H9 (cell line): Measurements from ENCODE around the gene SIGLEC11. TPM values are rescaled to one million over a fixed set of nuclear protein-coding genes. Genes with fewer than 3 reads are reported as not detected.

Experiments
- DNase-seq: peaks from one replicate; pipeline ENCODE4 v3.0.0-alpha.2; 2017
- H2AFZ ChIP-seq: one replicate; pipeline ENCODE4 v1.6.1; 2013; ENCODE audit warnings: mild to moderate bottlenecking, low read length, control low read depth, moderate library complexity
- H2AK5ac ChIP-seq: 2 replicates; pipeline ENCODE4 v1.6.1; 2013; ENCODE audit warnings: low read length, control low read depth, mixed read lengths; ENCODE audit not compliant: insufficient read length
- H2BK120ac ChIP-seq: one replicate; pipeline ENCODE4 v1.6.1; 2013; ENCODE audit warnings: low read depth, mild to moderate bottlenecking, low read length, control low read depth, inconsistent platforms; ENCODE audit not compliant: poor library complexity, severe bottlenecking
- H2BK12ac ChIP-seq: 2 replicates; pipeline ENCODE4 v1.6.1; 2013; ENCODE audit warnings: low read length, control low read depth, mixed read lengths, low read depth; ENCODE audit not compliant: insufficient read length
- H2BK15ac ChIP-seq: 2 replicates; pipeline ENCODE4 v1.6.1; 2013; ENCODE audit warnings: low read depth, low read length, control low read depth
- H2BK20ac ChIP-seq: one replicate; pipeline ENCODE4 v1.6.1; 2013; ENCODE audit warnings: low read depth, mild to moderate bottlenecking, low read length, control low read depth, inconsistent platforms; ENCODE audit not compliant: poor library complexity, severe bottlenecking
- H2BK5ac ChIP-seq: 2 replicates; pipeline ENCODE4 v1.6.1; 2013; ENCODE audit warnings: low read length, control low read depth, mixed read lengths; ENCODE audit not compliant: insufficient read length
- H3K14ac ChIP-seq: 2 replicates; pipeline ENCODE4 v1.6.1; 2013; ENCODE audit warnings: low read length, control low read depth; ENCODE audit not compliant: insufficient read depth
- H3K18ac ChIP-seq: 2 replicates; pipeline ENCODE4 v1.6.1; 2013; ENCODE audit warnings: low read depth, mild to moderate bottlenecking, mixed read lengths, low read length, control low read depth; ENCODE audit not compliant: insufficient read length
- H3K23ac ChIP-seq: 2 replicates; pipeline ENCODE4 v1.6.1; 2013; ENCODE audit warnings: low read length, control low read depth, mixed read lengths, low read depth; ENCODE audit not compliant: insufficient read length
- H3K23me2 ChIP-seq: 2 replicates; pipeline ENCODE4 v1.6.1; 2013; ENCODE audit warnings: low read depth, mild to moderate bottlenecking, mixed read lengths, low read length, control low read depth; ENCODE audit not compliant: insufficient read length, poor library complexity, severe bottlenecking
- H3K27ac ChIP-seq: 2 replicates; pipeline ENCODE4 v1.5.1; 2013; ENCODE audit warnings: low read length, control low read depth, mixed read lengths, low read depth; ENCODE audit not compliant: insufficient read length
- H3K27me3 ChIP-seq: 2 replicates; pipeline ENCODE4 v1.6.1; 2013; ENCODE audit warnings: low read length, control low read depth, inconsistent platforms; ENCODE audit not compliant: insufficient read depth
- H3K4ac ChIP-seq: 2 replicates; pipeline ENCODE4 v1.6.1; 2013; ENCODE audit warnings: low read depth, mild to moderate bottlenecking, control low read depth, inconsistent platforms, low read length, moderate library complexity
- H3K4me1 ChIP-seq: 2 replicates; pipeline ENCODE4 v1.6.1; 2013; ENCODE audit warnings: low read length, control low read depth, inconsistent platforms; ENCODE audit not compliant: insufficient read depth
- H3K4me2 ChIP-seq: 2 replicates; pipeline ENCODE4 v1.6.1; 2013; ENCODE audit warnings: low read length, control low read depth, mixed read lengths; ENCODE audit not compliant: insufficient read length, insufficient read depth
- H3K56ac ChIP-seq: 2 replicates; pipeline ENCODE4 v1.6.1; 2013; ENCODE audit warnings: low read depth, mild to moderate bottlenecking, mixed read lengths, low read length, control low read depth; ENCODE audit not compliant: insufficient read length
- H3K79me1 ChIP-seq: 2 replicates; pipeline ENCODE4 v1.6.1; 2013; ENCODE audit warnings: low read depth, mild to moderate bottlenecking, moderate library complexity, low read length, control low read depth, inconsistent platforms; ENCODE audit not compliant: insufficient read depth, poor library complexity, severe bottlenecking
- H3K79me2 ChIP-seq: 2 replicates; pipeline ENCODE4 v1.6.1; 2013; ENCODE audit warnings: low read length, control low read depth, inconsistent platforms; ENCODE audit not compliant: insufficient read depth
- H3K9ac ChIP-seq: 2 replicates; pipeline ENCODE4 v1.6.1; 2013; ENCODE audit warnings: low read length, control low read depth, mixed read lengths; ENCODE audit not compliant: insufficient read length; ENCODE audit errors: extremely low read depth
- H3K9me3 ChIP-seq: one replicate; pipeline ENCODE4 v1.6.1; 2013; ENCODE audit warnings: low read depth, low read length, inconsistent platforms; ENCODE audit not compliant: control insufficient read depth
- H3T11ph ChIP-seq: one replicate; pipeline ENCODE4 v1.6.1; 2013; ENCODE audit warnings: mild to moderate bottlenecking, low read length, control low read depth, inconsistent platforms
- H4K20me1 ChIP-seq: one replicate; pipeline ENCODE4 v1.6.1; 2013; ENCODE audit not compliant: control insufficient read depth, insufficient read length, insufficient read depth
- H4K5ac ChIP-seq: 2 replicates; pipeline ENCODE4 v1.6.1; 2013; ENCODE audit warnings: low read depth, mild to moderate bottlenecking, mixed read lengths, low read length, control low read depth; ENCODE audit not compliant: insufficient read length
- H4K8ac ChIP-seq: replicated peaks from 2 replicates; pipeline ENCODE4 v1.6.1; 2013; ENCODE audit warnings: low read length, control low read depth, mixed read lengths, low read depth; ENCODE audit not compliant: insufficient read length
- H4K91ac ChIP-seq: 2 replicates; pipeline ENCODE4 v1.6.1; 2013; ENCODE audit warnings: low read depth, mild to moderate bottlenecking, moderate library complexity, mixed read lengths, low read length, control low read depth; ENCODE audit not compliant: insufficient read length
- H3K27ac Mint-ChIP-seq, 3 experiments: 2 replicates in 2 of 3; 3 replicates in 1 of 3; pipeline ENCODE4 v1.8.0; 2020 to 2021; ENCODE audit warnings: mixed read lengths in 3 of 3, mild to moderate bottlenecking in 1 of 3, moderate library complexity in 1 of 3
- H3K27me3 Mint-ChIP-seq: 2 replicates; pipeline ENCODE4 v1.8.0; 2021; ENCODE audit warnings: low read depth, mild to moderate bottlenecking, moderate library complexity, mixed read lengths
- H3K36me3 Mint-ChIP-seq, 3 experiments: 2 replicates in 2 of 3; 3 replicates in 1 of 3; pipeline ENCODE4 v1.8.0; 2020 to 2021; ENCODE audit warnings: low read depth in 3 of 3, mixed read lengths in 3 of 3; ENCODE audit not compliant: insufficient read depth in 1 of 3
- H3K4me1 Mint-ChIP-seq, 2 experiments: 2 replicates each; pipeline ENCODE4 v1.8.0; 2020; ENCODE audit warnings: mixed read lengths in 2 of 2
- H3K4me3 Mint-ChIP-seq, 2 experiments: 2 replicates in 1 of 2; 3 replicates in 1 of 2; pipeline ENCODE4 v1.8.0; 2020 to 2021; ENCODE audit warnings: mild to moderate bottlenecking in 2 of 2, mixed read lengths in 2 of 2, moderate library complexity in 1 of 2
- H3K9me3 Mint-ChIP-seq, 2 experiments: 2 replicates in 1 of 2; 3 replicates in 1 of 2; pipeline ENCODE4 v1.8.0; 2020; ENCODE audit warnings: mild to moderate bottlenecking in 2 of 2, mixed read lengths in 2 of 2, moderate library complexity in 1 of 2
- WGBS: extraction: QIAGEN DNeasy Blood & Tissue Kit; methylation state at CpG from one replicate; pipeline ENCODE4 v1.1.7; 2013; ENCODE audit warnings: missing lambda C conversion rate, low lambda C conversion rate, mixed read lengths; ENCODE audit not compliant: insufficient read length; ENCODE audit errors: extremely low coverage; 5-methylcytosine and 5-hydroxymethylcytosine counted together
- total RNA-seq: library from RNA; stranded (reverse); gene quantifications from 2 replicates; pipeline ENCODE4 v1.2.1, GENCODE V29; 2021
- TF ChIP-seq, protein P1 (sequence below): fragments of 200-600 bp; sonication (generic); conservative IDR thresholded peaks from 3 replicates; pipeline ENCODE4 v1.8.0; 2021; ENCODE audit warnings: antibody characterized with exemption, mild to moderate bottlenecking

Gene SIGLEC11
- total RNA-seq, 1 experiment from 2014 or later = not detected

DNA sequence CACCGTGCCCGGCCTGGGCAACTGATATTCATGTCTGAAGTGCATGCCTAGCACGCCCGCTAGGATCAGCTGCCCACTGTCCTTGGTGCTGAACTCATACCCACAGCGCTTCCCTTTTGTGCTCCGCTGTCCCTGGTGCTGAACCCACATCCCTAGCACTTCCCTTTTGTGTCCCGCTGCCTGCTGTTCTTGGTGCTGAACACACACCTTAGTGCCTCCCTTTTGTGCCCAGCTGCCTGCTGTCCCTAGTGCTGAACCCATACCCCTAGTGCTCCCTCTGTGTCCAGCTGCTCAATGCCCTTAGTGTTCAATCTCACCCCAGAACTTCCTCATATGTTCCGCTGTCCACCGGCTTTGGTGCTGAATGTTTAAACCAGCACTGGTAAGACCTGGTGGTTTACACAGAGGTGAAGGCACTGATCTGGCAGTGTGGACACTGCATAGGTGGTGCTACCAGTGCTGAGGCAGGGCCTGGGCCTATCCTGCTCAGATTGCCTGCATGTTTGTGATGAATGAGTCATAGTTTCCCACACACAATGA, 26.3 kb upstream of the SIGLEC11 start:
- Histone ChIP-seq H3K23me2 (no peaks in the 10 kb centered on the region), H2BK12ac (no peak overlapping the region), H4K8ac (no peak overlapping the region), H3K9me3 (no peaks in the 10 kb centered on the region), H3T11ph (no peak overlapping the region), H2BK5ac (no peak overlapping the region), H4K5ac (no peak overlapping the region), H3K4ac (no peak overlapping the region), H3K27ac (no peak overlapping the region), H2BK15ac (no peak overlapping the region), H3K18ac (no peak overlapping the region), H3K79me2 (no peaks in the 10 kb centered on the region), H3K9ac (no peak overlapping the region), H3K14ac (no peak overlapping the region), H3K4me1 (no peaks in the 10 kb centered on the region), H2AK5ac (no peak overlapping the region), H3K4me2 (no peak overlapping the region), H2BK20ac (no peak overlapping the region), H2BK120ac (no peak overlapping the region), H2AFZ (no peak overlapping the region), H3K79me1 (no peaks in the 10 kb centered on the region), H4K20me1 (peaks cover 2% of the 10 kb centered on the region), H3K27me3 (no peaks in the 10 kb centered on the region), H3K23ac (no peak overlapping the region), H4K91ac (no peak overlapping the region), H3K56ac (no peak overlapping the region)
- Mint-ChIP-seq H3K27me3 (no peaks in the 10 kb centered on the region; the same call in 1 of the 2 replicates), H3K4me1 (no peaks in the 10 kb centered on the region), H3K36me3 (peaks cover 0 to 12% (median 8%) of the 10 kb centered on the region in 3 experiments; a peak in 4 of 7 replicates), H3K9me3 (no peaks in the 10 kb centered on the region; a peak in 1 of 5 replicates), H3K27ac (no peak overlapping the region), H3K4me3 (no peak overlapping the region; a peak in 1 of 5 replicates)
- TF ChIP-seq, protein P1, sequence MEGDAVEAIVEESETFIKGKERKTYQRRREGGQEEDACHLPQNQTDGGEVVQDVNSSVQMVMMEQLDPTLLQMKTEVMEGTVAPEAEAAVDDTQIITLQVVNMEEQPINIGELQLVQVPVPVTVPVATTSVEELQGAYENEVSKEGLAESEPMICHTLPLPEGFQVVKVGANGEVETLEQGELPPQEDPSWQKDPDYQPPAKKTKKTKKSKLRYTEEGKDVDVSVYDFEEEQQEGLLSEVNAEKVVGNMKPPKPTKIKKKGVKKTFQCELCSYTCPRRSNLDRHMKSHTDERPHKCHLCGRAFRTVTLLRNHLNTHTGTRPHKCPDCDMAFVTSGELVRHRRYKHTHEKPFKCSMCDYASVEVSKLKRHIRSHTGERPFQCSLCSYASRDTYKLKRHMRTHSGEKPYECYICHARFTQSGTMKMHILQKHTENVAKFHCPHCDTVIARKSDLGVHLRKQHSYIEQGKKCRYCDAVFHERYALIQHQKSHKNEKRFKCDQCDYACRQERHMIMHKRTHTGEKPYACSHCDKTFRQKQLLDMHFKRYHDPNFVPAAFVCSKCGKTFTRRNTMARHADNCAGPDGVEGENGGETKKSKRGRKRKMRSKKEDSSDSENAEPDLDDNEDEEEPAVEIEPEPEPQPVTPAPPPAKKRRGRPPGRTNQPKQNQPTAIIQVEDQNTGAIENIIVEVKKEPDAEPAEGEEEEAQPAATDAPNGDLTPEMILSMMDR = peak; percentile 35; the same call in 2 of the 3 replicates
- peak; percentile 96 for DNase-seq
- no CpG with 5 or more reads among the region's 9 CpGs for WGBS
